Measurements from ENCODE around the gene UNK. TPM values are rescaled to one million over a fixed set of nuclear protein-coding genes. Genes with fewer than 3 reads are reported as not detected.

The UNK gene
- total and polyA plus RNA-seq, 2 of the 13 experiments (the other 11 are each of a cell fraction or from before 2014, with no cell fraction given) = 31.6 to 33.0 TPM

DNA sequence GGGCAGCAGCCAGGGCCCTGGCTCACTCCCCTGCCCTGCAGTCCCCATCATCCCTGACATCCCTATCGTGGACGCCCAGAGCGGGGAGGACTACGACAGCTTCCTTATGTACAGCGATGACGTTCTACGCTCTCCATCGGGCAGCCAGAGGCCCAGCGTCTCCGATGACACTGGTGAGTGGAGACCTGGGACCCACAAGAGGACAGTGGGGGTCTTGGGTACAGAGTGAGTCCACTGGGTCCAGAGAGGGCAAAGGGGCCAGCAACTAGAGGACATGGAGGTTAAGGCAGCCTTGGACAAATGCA is 32.2 kb upstream of the UNK start:
- H3K4me3 ChIP-seq (replicated peaks in 1 of 3; ENCODE audit: insufficient read depth in 1 of 3, low read depth in 2 of 3, low read length in 3 of 3) = no peak overlapping the region
- WGBS (ENCODE audit: low lambda C conversion rate) = 90% methylated on average over 10 of the region's 10 CpGs
- H3K4me1 ChIP-seq (ENCODE audit: insufficient read depth, low read length) = peaks cover 64% of the 10 kb centered on the region
- TF ChIP-seq, protein P1, sequence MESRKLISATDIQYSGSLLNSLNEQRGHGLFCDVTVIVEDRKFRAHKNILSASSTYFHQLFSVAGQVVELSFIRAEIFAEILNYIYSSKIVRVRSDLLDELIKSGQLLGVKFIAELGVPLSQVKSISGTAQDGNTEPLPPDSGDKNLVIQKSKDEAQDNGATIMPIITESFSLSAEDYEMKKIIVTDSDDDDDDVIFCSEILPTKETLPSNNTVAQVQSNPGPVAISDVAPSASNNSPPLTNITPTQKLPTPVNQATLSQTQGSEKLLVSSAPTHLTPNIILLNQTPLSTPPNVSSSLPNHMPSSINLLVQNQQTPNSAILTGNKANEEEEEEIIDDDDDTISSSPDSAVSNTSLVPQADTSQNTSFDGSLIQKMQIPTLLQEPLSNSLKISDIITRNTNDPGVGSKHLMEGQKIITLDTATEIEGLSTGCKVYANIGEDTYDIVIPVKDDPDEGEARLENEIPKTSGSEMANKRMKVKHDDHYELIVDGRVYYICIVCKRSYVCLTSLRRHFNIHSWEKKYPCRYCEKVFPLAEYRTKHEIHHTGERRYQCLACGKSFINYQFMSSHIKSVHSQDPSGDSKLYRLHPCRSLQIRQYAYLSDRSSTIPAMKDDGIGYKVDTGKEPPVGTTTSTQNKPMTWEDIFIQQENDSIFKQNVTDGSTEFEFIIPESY (CRISPR knock-in tag; IDR thresholded peaks at IDR 0.05) = 0 out of 2 replicates have a peak, but pooled peaks have one; percentile 1
- TF ChIP-seq CBX2 (IDR thresholded peaks at IDR 0.05; ENCODE audit: low read depth, low read length) (no peak), CBX2 (CRISPR knock-in tag; IDR thresholded peaks at IDR 0.05; ENCODE audit: low read depth) (no peak), ZNF263 (CRISPR knock-in tag; IDR thresholded peaks at IDR 0.05) (peak; percentile 78)
- POLR2A ChIA-PET = interaction anchor here (2.9 to 5.8 kb wide), 3 partner anchors 12 to 94 kb away, joined by 18 to 116 read pairs (median 49); partner anchors contain the start of genes GALK1 and UNC13D
- in situ Hi-C loops (cut with HindIII; ENCODE audit: extremely low pct_ligation_motif_present, low pct_unique_long_range_greater_than_20kb) (loop anchor here (5.0 to 10.0 kb wide), 2 partner anchors 75 to 138 kb away; no protein-coding TSS in a partner anchor), intact Hi-C loops (cut with micrococcal nuclease; ENCODE audit: unreplicated experiment) (loop anchor here (5.0 kb wide), 1 partner anchor 140 kb away; no protein-coding TSS in a partner anchor)
- CTCF ChIA-PET (ENCODE audit: low intra/inter-chr PET ratio, low total read pairs) = interaction anchor here (1.9 kb wide), 1 partner anchor 152 kb away, joined by 4 read pairs; no protein-coding TSS in a partner anchor
- no peak overlapping the region for H3K27ac ChIP-seq (ENCODE audit: extremely low read length, insufficient read depth, low read length)
- no peaks in the 10 kb centered on the region for H3K36me3 ChIP-seq (replicated peaks in 1 of 2; ENCODE audit: control insufficient read depth in 1 of 2, insufficient read depth in 2 of 2, low read length in 2 of 2)
- no TSS peak for BruUV-seq (replicated peaks)
- no peak overlapping the region for H3K4me2 ChIP-seq (ENCODE audit: low read depth, low read length)
- H3K9me3 ChIP-seq (ENCODE audit: low read length) = no peaks in the 10 kb centered on the region
- FAIRE-seq = no peak
- no peak overlapping the region for H2AFZ ChIP-seq (ENCODE audit: low read length)
- no peak for ATAC-seq
- H3K27me3 ChIP-seq (ENCODE audit: control insufficient read depth in 1 of 2, insufficient read depth in 2 of 2, low read length in 2 of 2) = no peaks in the 10 kb centered on the region
- no peaks in the 10 kb centered on the region for H3K79me2 ChIP-seq (ENCODE audit: insufficient read depth, low read length)
- no peaks in the 10 kb centered on the region for H4K20me1 ChIP-seq (ENCODE audit: insufficient read depth, low read length)
- no peak overlapping the region for H3K9ac ChIP-seq (ENCODE audit: insufficient read depth, low read depth, low read length)
- DNase-seq (ENCODE audit: low spot score) = no peak

DNA sequence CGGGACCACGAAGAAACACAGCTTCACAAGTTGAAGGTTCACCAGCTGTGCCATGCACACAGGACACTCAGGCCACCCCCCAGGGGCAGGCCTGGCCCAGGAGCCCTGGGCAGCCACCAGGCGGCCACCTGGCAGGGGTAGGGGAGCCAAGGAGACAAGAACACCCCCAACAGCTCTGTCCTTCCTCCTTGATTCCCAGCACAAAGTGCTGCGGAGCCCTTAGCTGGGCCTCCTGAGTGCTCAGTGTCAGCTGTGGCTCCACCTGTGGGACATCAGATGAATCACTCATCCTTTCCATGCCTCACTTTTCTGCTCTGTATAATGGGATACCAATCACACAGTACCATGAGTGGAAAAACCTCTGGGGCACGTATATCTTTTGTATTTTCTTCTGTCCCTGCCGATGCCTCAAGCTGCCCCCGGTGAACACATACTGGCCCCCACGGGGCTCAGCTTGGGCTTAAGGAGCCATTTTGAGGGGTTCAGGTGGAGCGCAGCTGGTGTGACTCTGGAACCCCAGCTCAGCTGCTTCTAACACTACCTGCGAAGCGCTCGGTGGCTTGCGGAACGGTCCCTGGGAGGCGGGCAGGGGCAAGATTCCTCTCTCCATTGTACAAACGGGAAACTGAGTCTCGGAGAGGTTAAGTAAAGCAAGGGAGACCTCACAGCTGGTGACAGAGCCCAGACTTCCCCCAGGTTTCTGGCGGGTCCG is 31.6 kb upstream of the UNK start:
- no peak overlapping the region; the same call in 1 of the 2 replicates for H3K9ac ChIP-seq (ENCODE audit: insufficient read depth, low read depth, low read length)
- in situ Hi-C loops (cut with HindIII; ENCODE audit: extremely low pct_ligation_motif_present, low pct_unique_long_range_greater_than_20kb) (loop anchor here (5.0 to 10.0 kb wide), 2 partner anchors 76 to 138 kb away; no protein-coding TSS in a partner anchor), intact Hi-C loops (cut with micrococcal nuclease; ENCODE audit: unreplicated experiment) (loop anchor here (5.0 kb wide), 1 partner anchor 141 kb away; no protein-coding TSS in a partner anchor)
- POLR2A ChIA-PET = interaction anchor here (0.5 to 5.8 kb wide), 21 partner anchors 11 to 359 kb away, joined by 3 to 116 read pairs (median 9); partner anchors contain the start of genes GALK1, RECQL5, SAP30BP and SMIM5
- no peaks in the 10 kb centered on the region for H3K36me3 ChIP-seq (replicated peaks in 1 of 2; ENCODE audit: control insufficient read depth in 1 of 2, insufficient read depth in 2 of 2, low read length in 2 of 2)
- FAIRE-seq (no peak), ATAC-seq (no peak), DNase-seq (ENCODE audit: low spot score) (no peak)
- peaks cover 66% of the 10 kb centered on the region for H3K4me1 ChIP-seq (ENCODE audit: insufficient read depth, low read length)
- H3K4me3 ChIP-seq (replicated peaks in 1 of 3; ENCODE audit: insufficient read depth in 1 of 3, low read depth in 2 of 3, low read length in 3 of 3) = no peak overlapping the region
- 72% methylated on average over 19 of the region's 19 CpGs for WGBS (ENCODE audit: low lambda C conversion rate)
- H3K27ac ChIP-seq (ENCODE audit: extremely low read length, insufficient read depth, low read length) = no peak overlapping the region
- no TSS peak for BruUV-seq (replicated peaks)
- no peaks in the 10 kb centered on the region for H4K20me1 ChIP-seq (ENCODE audit: insufficient read depth, low read length)
- no peaks in the 10 kb centered on the region for H3K79me2 ChIP-seq (ENCODE audit: insufficient read depth, low read length)
- no peak overlapping the region for H2AFZ ChIP-seq (ENCODE audit: low read length)
- H3K4me2 ChIP-seq (ENCODE audit: low read depth, low read length) = no peak overlapping the region
- H3K9me3 ChIP-seq (ENCODE audit: low read length) = no peaks in the 10 kb centered on the region
- H3K27me3 ChIP-seq (ENCODE audit: control insufficient read depth in 1 of 2, insufficient read depth in 2 of 2, low read length in 2 of 2) = no peaks in the 10 kb centered on the region
- CTCF ChIA-PET (ENCODE audit: low intra/inter-chr PET ratio, low total read pairs) = interaction anchor here (1.4 to 2.8 kb wide), 4 partner anchors 12 to 152 kb away, joined by 3 to 12 read pairs (median 4); partner anchors contain the start of gene GALK1
- TF ChIP-seq FOXO1 (CRISPR knock-in tag; IDR thresholded peaks at IDR 0.05) = no peak
- peak; percentile 94 for TF ChIP-seq ZMYM3 (CRISPR knock-in tag; IDR thresholded peaks at IDR 0.05)
- TF ChIP-seq ZNF260 (CRISPR knock-in tag; IDR thresholded peaks at IDR 0.05; ENCODE audit: borderline replicate concordance, low read depth) = no peak
- no peak for TF ChIP-seq CCAR2 (optimal IDR thresholded peaks at IDR 0.05; ENCODE audit: low read depth, low read length)
- no peak for TF ChIP-seq REXO4 (CRISPR knock-in tag; IDR thresholded peaks at IDR 0.05; ENCODE audit: borderline replicate concordance)
- no peak for TF ChIP-seq AHR (CRISPR knock-in tag; IDR thresholded peaks at IDR 0.05)
- peak; percentile 82 for TF ChIP-seq RCOR2 (CRISPR knock-in tag; IDR thresholded peaks at IDR 0.05)
- TF ChIP-seq HCFC1 (IDR thresholded peaks at IDR 0.05; ENCODE audit: low read depth, low read length) = no peak
- TF ChIP-seq ZNF607 (CRISPR knock-in tag; IDR thresholded peaks at IDR 0.05; ENCODE audit: borderline replicate concordance) = no peak
- no peak for TF ChIP-seq ZNF552 (CRISPR knock-in tag; IDR thresholded peaks at IDR 0.05; ENCODE audit: borderline replicate concordance)
- no peak for TF ChIP-seq ZFX (CRISPR knock-in tag; IDR thresholded peaks at IDR 0.05; ENCODE audit: low read depth)

Measured in HepG2 (cell line).